Epithelial cell of esophagus (primary cell): Measurements from ENCODE around the gene NXN.
"Not testable (repeated sequence)": the region's sequence is repeated elsewhere in the genome, so short reads cannot be mapped to it uniquely, and the experiment has no call there.

Experiments used
- DNase-seq: peaks from one replicate; pipeline ENCODE4 v3.0.0; 2010; ENCODE audit warnings: low read depth
- H3K4me3 ChIP-seq: 2 replicates; pipeline ENCODE4 v1.5.1; 2011; ENCODE audit warnings: mild to moderate bottlenecking, low read length, control low read depth
- CTCF ChIP-seq: IDR thresholded peaks from 2 replicates; pipeline ENCODE4 v1.5.1; 2011; ENCODE audit warnings: low read depth, mild to moderate bottlenecking, low read length, control low read depth, inconsistent platforms; ENCODE audit not compliant: insufficient read depth; ENCODE audit errors: missing control alignments

NXN gene

GRCh38 chr17:773016-773415, 206.6 kb downstream of the NXN start:
- no peak overlapping the region for H3K4me3 ChIP-seq
- no peak for DNase-seq
- TF ChIP-seq CTCF: no peak

GRCh38 chr17:767076-767475, 212.5 kb downstream of the NXN start:
- DNase-seq: no peak
- TF ChIP-seq CTCF: no peak
- no peak overlapping the region for H3K4me3 ChIP-seq

GRCh38 chr17:760371-760770, 219.2 kb downstream of the NXN start:
- no peak overlapping the region for H3K4me3 ChIP-seq
- DNase-seq: no peak
- no peak for TF ChIP-seq CTCF

- DNase-seq: no peak
- TF ChIP-seq CTCF: no peak
- H3K4me3 ChIP-seq: no peak overlapping the region
Measured at GRCh38 chr17:759964-760363, 219.6 kb downstream of the NXN start.

GRCh38 chr17:756010-756567, 223.5 kb downstream of the NXN start:
- DNase-seq, H3K4me3 ChIP-seq: not testable (repeated sequence)

- H3K4me3 ChIP-seq, DNase-seq: not testable (repeated sequence)
Measured at GRCh38 chr17:755319-755961, 224.1 kb downstream of the NXN start.

- no peak overlapping the region for H3K4me3 ChIP-seq
- TF ChIP-seq CTCF: no peak
- no peak for DNase-seq
Measured at GRCh38 chr17:753418-753817, 226.2 kb downstream of the NXN start.

- DNase-seq: peak; percentile 39
- peak overlapping the region; percentile 73 for H3K4me3 ChIP-seq
- no peak for TF ChIP-seq CTCF
Measured at GRCh38 chr17:752620-753219, 226.9 kb downstream of the NXN start.
